Upper lobe of left lung (tissue), 4 donors: Measurements from ENCODE around the gene HOXA1.

ENCODE experiments used
- CTCF ChIP-seq, 6 experiments: fragments of 450-650 bp in 4 of 6; fragments of 200-600 bp in 2 of 6; sonication (generic) in 2 of 6; IDR thresholded peaks; one replicate each; pipeline ENCODE4 v1.5.1; 2016 to 2019; ENCODE audit warnings: antibody characterized with exemption in 6 of 6
- EP300 ChIP-seq, 4 donors: sonication (generic); formaldehyde crosslinking; IDR thresholded peaks; one replicate each; pipeline ENCODE4 v1.5.1; 2017; ENCODE audit warnings: antibody characterized with exemption in 4 of 4, control low read depth in 2 of 4
- POLR2A ChIP-seq, 4 donors: fragments of 450-650 bp; IDR thresholded peaks; one replicate each; pipeline ENCODE4 v1.5.1; 2016 to 2017; ENCODE audit warnings: antibody characterized with exemption in 4 of 4, mild to moderate bottlenecking in 2 of 4
- POLR2AphosphoS5 ChIP-seq, 2 donors: sonication (generic); formaldehyde crosslinking; IDR thresholded peaks; one replicate each; pipeline ENCODE4 v1.5.1; 2017; ENCODE audit warnings: antibody characterized with exemption in 2 of 2

DNA sequence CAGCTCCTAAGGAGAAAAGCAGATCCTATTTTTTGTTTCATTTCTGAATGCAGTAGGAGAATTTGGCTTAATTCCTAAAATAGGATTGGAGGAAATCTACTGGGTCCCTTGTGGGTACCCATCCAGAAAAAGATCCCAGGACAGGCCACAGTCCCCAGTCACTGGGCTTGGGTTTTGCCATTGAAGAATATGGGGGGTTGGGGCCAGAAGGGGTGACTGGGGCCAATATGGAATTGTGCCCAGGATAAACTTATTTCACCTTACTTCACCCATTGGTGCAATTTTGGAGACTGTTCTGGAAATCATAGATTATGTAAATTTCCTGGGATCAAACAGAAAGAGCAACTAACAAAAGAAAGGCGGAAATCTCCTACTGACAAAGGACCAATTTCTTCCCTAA is 42.7 kb upstream of the HOXA1 start:
- TF ChIP-seq POLR2AphosphoS5 (IDR thresholded peaks at IDR 0.05) (no peak), CTCF (IDR thresholded peaks at IDR 0.05) (no peak), POLR2A (IDR thresholded peaks at IDR 0.05) (no peak), EP300 (IDR thresholded peaks at IDR 0.05) (no peak)
